Stimulated activated CD4-positive, alpha-beta T cell treated with anti-CD3 and anti-CD28 coated beads, Interleukin-12 subunit alpha, Interleukin-12 subunit beta, amount 100 ng/mL, for 4 hours (primary cell): Measurements from ENCODE around the gene DAPK1.

Experiments
- DNase-seq: peaks from one replicate; pipeline ENCODE4 v3.0.0-alpha.2; 2020

DAPK1 gene

GRCh38 chr9:87572719-87573118, 75.1 kb downstream of the DAPK1 start:
- DNase-seq = no peak

- no peak for DNase-seq
Observed at GRCh38 chr9:87573841-87574342, 76.2 kb downstream of the DAPK1 start.

- no peak for DNase-seq
Observed at GRCh38 chr9:87577746-87578145, 80.1 kb downstream of the DAPK1 start.

GRCh38 chr9:87578625-87579024, 81.0 kb downstream of the DAPK1 start:
- no peak for DNase-seq

GRCh38 chr9:87579781-87580541, 82.3 kb downstream of the DAPK1 start:
- no peak for DNase-seq

GRCh38 chr9:87580941-87581438, 83.3 kb downstream of the DAPK1 start:
- DNase-seq = no peak

GRCh38 chr9:87581513-87581912, 83.8 kb downstream of the DAPK1 start:
- DNase-seq = no peak

GRCh38 chr9:87581949-87582637, 84.4 kb downstream of the DAPK1 start:
- DNase-seq = no peak

- DNase-seq = no peak
Observed at GRCh38 chr9:87584326-87584725, 86.7 kb downstream of the DAPK1 start.

GRCh38 chr9:87585123-87585855, 87.6 kb downstream of the DAPK1 start:
- no peak for DNase-seq

GRCh38 chr9:87586731-87587355, 89.2 kb downstream of the DAPK1 start:
- no peak for DNase-seq

GRCh38 chr9:87587356-87587745, 89.7 kb downstream of the DAPK1 start:
- DNase-seq = no peak

GRCh38 chr9:87587864-87588263, 90.2 kb downstream of the DAPK1 start:
- DNase-seq = no peak

- no peak for DNase-seq
Observed at GRCh38 chr9:87588339-87588738, 90.7 kb downstream of the DAPK1 start.

- DNase-seq = no peak
Observed at GRCh38 chr9:87590996-87591395, 93.3 kb downstream of the DAPK1 start.

GRCh38 chr9:87592554-87593358, 95.1 kb downstream of the DAPK1 start:
- DNase-seq = no peak

GRCh38 chr9:87593359-87593980, 95.8 kb downstream of the DAPK1 start:
- no peak for DNase-seq

- DNase-seq = no peak
Observed at GRCh38 chr9:87594194-87594593, 96.5 kb downstream of the DAPK1 start.

GRCh38 chr9:87594662-87595061, 97.0 kb downstream of the DAPK1 start:
- DNase-seq = no peak

- DNase-seq = no peak
Observed at GRCh38 chr9:87595610-87596009, 97.9 kb downstream of the DAPK1 start.

- no peak for DNase-seq
Observed at GRCh38 chr9:87596862-87597261, 99.2 kb downstream of the DAPK1 start.
